ENCODE data around the gene TRIP11.
"Not testable (repeated sequence)": the region's sequence is repeated elsewhere in the genome, so short reads cannot be mapped to it uniquely, and the experiment has no call there.

The TRIP11 gene

GRCh38 chr14:92039719-92040430, at the start of gene TRIP11:
Gene TRIP11, minus strand, starts transcription at chr14:92040059. Its CDS starts 374 bp downstream, at chr14:92039685.
- DNase-seq = peak; percentile 53

DNA sequence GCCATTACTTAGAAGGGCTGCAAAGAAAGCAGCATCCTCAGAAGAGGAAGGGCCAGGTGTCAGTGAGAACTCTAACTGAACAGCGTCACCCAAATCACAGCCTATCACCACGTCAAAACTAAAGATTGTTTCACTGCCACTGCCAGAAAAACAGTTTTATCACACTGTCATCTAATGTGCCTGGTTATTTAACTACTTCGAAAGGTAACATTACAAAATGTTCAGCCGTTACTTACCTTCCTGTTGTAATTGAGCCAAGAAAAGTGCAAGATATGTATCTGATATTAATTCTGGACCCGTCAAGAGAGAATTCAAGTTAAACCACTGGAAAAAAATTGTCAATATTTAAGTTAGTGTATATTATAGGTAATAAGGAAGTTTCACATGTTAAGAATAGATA, 48.6 kb upstream of the TRIP11 start:
- DNase-seq = no peak

- DNase-seq = no peak
Observed at GRCh38 chr14:92074555-92074954, 34.7 kb upstream of the TRIP11 start.

- no peak for DNase-seq
Observed at GRCh38 chr14:92058006-92058917, 18.4 kb upstream of the TRIP11 start.

GRCh38 chr14:92049781-92050180, 9.9 kb upstream of the TRIP11 start:
- no peak for DNase-seq

DNA sequence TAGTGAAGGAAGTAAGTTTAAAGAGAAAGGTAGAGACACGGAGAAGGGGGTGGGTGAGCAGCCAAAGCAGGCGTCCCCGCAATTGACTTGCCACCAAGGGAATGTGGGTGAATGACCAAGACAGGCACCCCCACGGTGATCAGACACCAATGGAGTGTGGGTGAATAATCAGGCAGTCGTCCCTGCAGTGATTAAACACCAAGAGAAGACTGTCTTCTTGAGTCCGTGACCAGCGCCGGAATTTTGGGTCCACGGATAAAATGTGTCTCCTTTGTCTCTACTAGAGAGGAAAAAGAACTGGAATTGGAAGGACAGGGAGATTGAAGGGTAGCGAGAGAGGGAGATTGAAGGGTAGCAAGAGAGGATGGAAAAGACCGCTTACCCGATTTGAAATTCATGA, 9.4 kb upstream of the TRIP11 start:
- not testable (repeated sequence) for DNase-seq

DNA sequence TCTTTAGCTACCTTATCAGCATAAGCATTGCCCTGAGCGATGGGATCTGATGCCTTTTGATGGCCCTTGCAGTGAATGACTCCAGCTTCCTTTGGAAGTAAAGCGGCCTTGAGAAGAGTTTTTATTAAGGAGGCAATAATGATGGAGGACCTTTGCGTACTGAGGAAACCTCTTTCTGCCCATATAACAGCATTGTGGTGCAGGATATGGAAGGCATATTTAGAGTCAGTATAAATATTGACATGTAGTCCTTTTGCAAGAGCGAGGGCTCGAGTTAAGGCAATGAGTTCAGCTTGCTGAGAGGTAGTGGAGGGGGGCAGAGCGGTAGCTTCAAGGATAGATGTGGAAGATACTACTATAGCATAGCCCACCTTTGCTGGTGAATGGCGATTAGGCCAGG, 6.0 kb upstream of the TRIP11 start:
- DNase-seq = not testable (repeated sequence)

DNA sequence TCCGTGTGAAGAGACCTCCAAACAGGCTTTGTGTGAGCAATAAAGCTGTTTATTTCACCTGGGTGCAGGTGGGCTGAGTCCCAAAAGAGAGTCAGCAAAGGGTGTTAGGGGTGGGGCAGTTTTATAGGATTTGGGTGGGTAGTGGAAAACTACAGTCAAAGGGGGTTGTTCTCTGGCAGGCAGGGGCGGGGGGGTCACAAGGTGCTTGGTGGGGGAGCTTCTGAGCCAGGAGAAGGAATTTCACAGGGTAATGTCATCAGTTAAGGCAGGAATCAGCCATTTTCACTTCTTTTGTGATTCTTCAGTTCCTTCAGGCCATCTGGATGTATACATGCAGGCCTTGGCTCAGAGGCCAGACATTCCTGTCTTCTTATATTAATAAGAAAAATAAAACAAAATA, 1.9 kb upstream of the TRIP11 start:
- not testable (repeated sequence) for DNase-seq

DNA sequence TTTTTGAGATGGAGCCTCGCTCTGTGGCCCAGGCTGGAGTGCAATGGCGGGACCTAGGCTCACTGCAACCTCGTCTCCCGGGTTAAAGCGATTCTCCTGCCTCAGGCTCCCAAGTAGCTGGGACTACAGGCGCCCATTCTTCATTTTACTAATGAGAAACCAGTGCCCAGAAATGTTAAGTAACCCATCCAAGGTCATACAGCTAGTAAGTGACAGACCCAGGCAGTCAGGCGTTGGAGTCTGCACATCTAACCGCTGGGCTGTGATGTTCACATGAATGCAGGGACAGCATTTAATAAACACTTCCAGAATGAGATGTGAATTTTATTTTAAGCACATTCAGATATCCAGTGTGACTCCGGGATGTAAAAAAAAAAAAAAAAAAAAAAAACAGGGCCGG, 1.3 kb upstream of the TRIP11 start:
- DNase-seq = no peak

GRCh38 chr14:92040431-92041051, 682 bp upstream of the TRIP11 start:
- DNase-seq = no peak

- no peak for DNase-seq
Observed at GRCh38 chr14:92039063-92039718, 668 bp downstream of the TRIP11 start.

DNA sequence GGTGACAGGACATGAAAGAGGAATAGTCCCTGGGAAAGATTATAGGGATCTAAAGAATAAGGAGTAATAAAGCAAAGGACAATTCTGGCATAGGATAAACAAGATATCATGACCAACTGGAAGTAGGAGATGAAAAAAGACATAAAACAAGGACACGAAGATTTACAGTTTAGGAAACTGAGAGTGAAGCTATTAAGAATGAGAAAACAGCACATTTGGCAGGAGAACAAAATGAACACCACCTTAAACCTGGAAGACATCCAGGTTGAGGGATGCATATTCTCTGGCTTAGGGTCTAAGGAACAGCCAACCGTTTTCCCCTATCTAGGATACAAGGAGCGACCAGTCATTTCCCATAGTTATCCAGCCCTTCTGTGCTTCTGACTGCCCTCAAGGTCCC, 1.9 kb downstream of the TRIP11 start:
- no peak for DNase-seq

- no peak for DNase-seq
Observed at GRCh38 chr14:92035890-92036289, 4.0 kb downstream of the TRIP11 start.

- DNase-seq = no peak
Observed at GRCh38 chr14:92033906-92034687, 5.8 kb downstream of the TRIP11 start.

DNA sequence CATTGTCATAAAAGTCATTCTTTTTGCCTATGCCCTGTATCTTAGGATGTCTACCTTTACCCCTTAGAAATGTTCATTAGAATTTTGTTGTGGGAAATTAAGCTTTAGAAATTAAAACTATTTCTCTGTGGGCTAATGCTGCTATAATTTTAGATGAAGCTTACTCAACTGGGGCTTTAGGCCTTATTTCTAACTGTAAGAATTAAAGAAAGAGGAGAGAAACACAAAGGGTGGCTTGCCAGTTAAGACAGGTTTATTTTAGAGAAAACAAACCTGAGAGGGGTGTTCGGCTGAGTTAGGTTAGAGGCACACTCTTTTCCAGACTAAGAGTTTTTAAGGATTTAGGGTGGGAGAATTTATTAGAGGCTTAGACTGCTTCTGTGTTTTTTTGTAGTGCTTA, 6.4 kb downstream of the TRIP11 start:
- DNase-seq = no peak

DNA sequence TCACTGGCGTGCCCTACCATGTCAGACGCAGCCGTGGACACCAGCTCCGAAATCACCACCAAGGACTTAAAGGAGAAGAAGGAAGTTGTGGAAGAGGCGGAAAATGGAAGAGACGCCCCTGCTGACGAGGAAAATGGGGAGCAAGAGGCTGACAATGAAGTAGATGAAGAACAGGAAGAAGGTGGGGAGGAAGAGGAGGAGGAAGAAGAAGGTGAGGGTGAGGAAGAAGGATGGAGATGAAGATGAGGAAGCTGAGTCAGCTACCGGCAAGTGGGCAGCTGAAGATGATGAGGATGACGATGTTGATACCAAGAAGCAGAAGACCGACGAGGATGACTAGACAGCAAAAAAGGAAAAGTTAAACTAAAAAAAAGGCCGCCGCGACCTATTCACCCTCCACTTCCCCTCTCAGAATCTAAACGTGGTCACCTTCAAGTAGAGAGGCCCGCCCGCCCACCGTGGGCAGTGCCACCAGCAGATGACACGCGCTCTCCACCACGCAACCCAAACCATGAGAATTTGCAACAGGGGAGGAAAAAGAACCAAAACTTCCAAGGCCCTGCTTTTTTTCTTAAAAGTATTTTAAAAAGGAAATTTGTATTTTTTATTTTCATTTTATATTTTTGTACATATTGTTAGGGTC, 13.2 kb downstream of the TRIP11 start:
- no peak for DNase-seq

GRCh38 chr14:92022036-92022435, 17.8 kb downstream of the TRIP11 start:
- no peak for DNase-seq

GRCh38 chr14:92021523-92021922, 18.3 kb downstream of the TRIP11 start:
- DNase-seq = no peak

DNA sequence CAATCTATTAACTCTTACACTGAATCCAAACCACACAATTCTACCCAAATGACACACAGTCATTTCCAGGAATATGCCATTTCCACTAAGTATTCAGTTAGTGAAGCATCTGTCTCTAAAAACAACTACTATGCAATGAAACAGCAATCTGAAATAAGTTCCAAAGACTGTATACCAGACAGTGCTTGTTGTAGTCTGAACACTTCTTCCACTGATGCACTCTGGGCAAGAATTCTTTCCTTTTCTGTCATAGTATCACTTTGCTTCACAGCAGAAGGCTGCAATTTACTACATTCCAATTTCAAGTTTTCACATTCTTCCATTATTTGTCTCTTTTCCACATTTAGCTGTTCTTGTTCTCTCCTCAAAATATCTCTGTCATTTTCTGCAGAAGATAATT, 25.8 kb downstream of the TRIP11 start:
- no peak for DNase-seq

GRCh38 chr14:92012121-92012748, 27.6 kb downstream of the TRIP11 start:
- DNase-seq = no peak

DNA sequence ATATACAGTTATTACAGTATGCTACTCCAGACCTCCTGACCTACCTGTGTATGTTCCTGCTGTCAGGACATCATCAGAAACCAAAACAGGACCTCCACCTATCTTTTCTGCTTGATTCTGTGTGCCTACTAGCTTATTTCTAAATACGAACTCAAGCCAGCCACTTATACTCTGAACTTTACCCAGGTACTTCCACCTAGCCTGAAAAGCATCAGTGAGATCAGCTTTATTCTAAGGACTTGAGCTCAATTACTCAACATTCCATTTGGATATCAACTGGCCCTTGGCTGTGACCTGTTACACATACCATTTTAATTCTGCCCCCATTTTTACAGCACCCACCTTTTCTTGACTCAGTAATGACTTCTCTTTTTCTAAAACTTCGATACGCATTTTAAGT, 29.2 kb downstream of the TRIP11 start:
- no peak for DNase-seq

All from NCI-H2029 (cell line).